ENCODE data around the gene FAM124B.

The FAM124B gene

GRCh38 chr2:224335991-224336390 is 65.9 kb downstream of the FAM124B start:
- no peak for DNase-seq (ENCODE audit: low read depth in 1 of 2, low spot score in 1 of 2)
- no peak overlapping the region for H3K27ac ChIP-seq (replicated peaks)
- no peak for TF ChIP-seq CTCF (IDR thresholded peaks at IDR 0.05; ENCODE audit: insufficient read depth, low read length)
- TF ChIP-seq SPI1 (IDR thresholded peaks at IDR 0.05; ENCODE audit: borderline replicate concordance, low read depth): no peak
- no peak for TF ChIP-seq REST (IDR thresholded peaks at IDR 0.05; ENCODE audit: insufficient replicate concordance, low read depth)
- TF ChIP-seq POLR2AphosphoS5 (IDR thresholded peaks at IDR 0.05; ENCODE audit: low read depth): no peak
- no peak for TF ChIP-seq GABPA (IDR thresholded peaks at IDR 0.05; ENCODE audit: low read depth)
- H3K27me3 ChIP-seq (ENCODE audit: insufficient read depth, poor library complexity, severe bottlenecking): no peaks in the 10 kb centered on the region
- H3K4me3 ChIP-seq (replicated peaks; ENCODE audit: insufficient read depth, low read length): no peak overlapping the region

- Histone ChIP-seq H3K27me3 (ENCODE audit: insufficient read depth, poor library complexity, severe bottlenecking) (no peaks in the 10 kb centered on the region), H3K27ac (replicated peaks) (no peak overlapping the region), H3K4me3 (replicated peaks; ENCODE audit: insufficient read depth, low read length) (no peak overlapping the region)
- no peak for TF ChIP-seq SPI1 (IDR thresholded peaks at IDR 0.05; ENCODE audit: borderline replicate concordance, low read depth)
- no peak for TF ChIP-seq POLR2AphosphoS5 (IDR thresholded peaks at IDR 0.05; ENCODE audit: low read depth)
- TF ChIP-seq GABPA (IDR thresholded peaks at IDR 0.05; ENCODE audit: low read depth): no peak
- TF ChIP-seq CTCF (IDR thresholded peaks at IDR 0.05; ENCODE audit: insufficient read depth, low read length): no peak
- no peak for TF ChIP-seq REST (IDR thresholded peaks at IDR 0.05; ENCODE audit: insufficient replicate concordance, low read depth)
- no peak for DNase-seq (ENCODE audit: low read depth in 1 of 2, low spot score in 1 of 2)
These were observed 67.2 kb downstream of the FAM124B start for GRCh38 chr2:224334726-224335125.

DNA sequence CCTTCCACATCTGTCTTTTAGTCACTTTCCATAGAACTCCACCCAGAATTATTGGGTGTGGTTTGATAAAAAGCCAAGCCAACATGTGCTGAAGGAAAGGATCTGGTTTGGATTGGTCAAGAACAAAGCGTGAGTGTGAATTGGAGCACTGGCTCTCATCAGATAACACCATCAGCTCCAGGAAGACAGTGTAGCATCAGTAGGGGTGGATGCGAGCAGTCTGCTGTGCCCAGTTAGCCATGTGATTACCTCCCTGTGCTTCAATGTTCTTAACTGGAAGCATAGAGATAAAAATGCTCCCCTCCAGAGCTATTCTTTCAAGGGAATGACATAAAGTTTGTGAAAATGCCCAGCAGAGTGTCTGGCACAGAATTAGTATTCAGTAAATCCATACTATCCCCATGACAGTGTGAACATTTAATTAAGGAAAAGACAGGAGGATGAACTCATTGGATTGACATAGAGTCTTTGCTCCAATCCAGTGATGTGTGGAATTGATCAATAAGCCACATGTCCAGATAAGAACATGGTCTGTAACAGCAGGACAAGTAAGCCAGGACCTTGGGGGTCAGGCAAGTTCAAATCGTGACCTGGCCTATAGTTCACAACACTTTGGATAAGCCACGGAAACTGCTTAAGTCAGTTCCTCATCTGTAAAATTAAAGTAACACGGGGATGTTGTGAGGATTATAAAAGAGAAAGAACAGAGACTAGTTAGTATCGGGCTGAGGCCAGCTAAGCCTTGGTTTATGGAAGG is 68.0 kb downstream of the FAM124B start:
- Histone ChIP-seq H3K4me3 (replicated peaks; ENCODE audit: insufficient read depth, low read length) (no peak overlapping the region), H3K27ac (replicated peaks) (no peak overlapping the region), H3K27me3 (ENCODE audit: insufficient read depth, poor library complexity, severe bottlenecking) (no peaks in the 10 kb centered on the region)
- TF ChIP-seq CTCF (IDR thresholded peaks at IDR 0.05; ENCODE audit: insufficient read depth, low read length) (no peak), POLR2AphosphoS5 (IDR thresholded peaks at IDR 0.05; ENCODE audit: low read depth) (no peak), SPI1 (IDR thresholded peaks at IDR 0.05; ENCODE audit: borderline replicate concordance, low read depth) (no peak), GABPA (IDR thresholded peaks at IDR 0.05; ENCODE audit: low read depth) (no peak), REST (IDR thresholded peaks at IDR 0.05; ENCODE audit: insufficient replicate concordance, low read depth) (no peak)
- no peak for DNase-seq (ENCODE audit: low read depth in 1 of 2, low spot score in 1 of 2)

All from HL-60 (cell line).